Ovary (tissue), 9 donors: ENCODE measurements around the gene SFXN5. TPM values are rescaled to one million over a fixed set of nuclear protein-coding genes. Genes with fewer than 3 reads are reported as not detected.

Source experiments
- DNase-seq, 5 donors: peaks; one replicate each; pipeline ENCODE4 v3.0.0-alpha.2; 2019 to 2020
- H3K27ac ChIP-seq, 2 donors: fragments of 200-600 bp; one replicate each; pipeline versions ENCODE4 v1.5.1 to v1.8.0; 2019 to 2022
- H3K27me3 ChIP-seq: fragments of 200-600 bp; one replicate; pipeline ENCODE4 v1.8.0; 2022
- H3K36me3 ChIP-seq: fragments of 200-600 bp; sonication (generic); one replicate; pipeline ENCODE4 v1.5.1; 2019
- H3K4me1 ChIP-seq: one replicate; pipeline ENCODE4 v1.8.1; 2013; ENCODE audit warnings: mild to moderate bottlenecking, moderate library complexity; ENCODE audit not compliant: insufficient read depth
- H3K4me3 ChIP-seq: fragments of 200-600 bp; sonication (generic); one replicate; pipeline ENCODE4 v1.5.1; 2017
- H3K9me3 ChIP-seq, 2 donors: fragments of 200-600 bp in 1 of 2; sonication (generic) in 1 of 2; one replicate each; pipeline versions ENCODE4 v1.5.1 to v1.8.1; 2013 to 2019; ENCODE audit warnings: mild to moderate bottlenecking in 1 of 2, moderate library complexity in 1 of 2
- EP300 ChIP-seq: sonication (generic); formaldehyde crosslinking; IDR thresholded peaks from one replicate; pipeline ENCODE4 v1.6.1; 2017; ENCODE audit warnings: antibody characterized with exemption
- POLR2A ChIP-seq: fragments of 450-650 bp; IDR thresholded peaks from one replicate; pipeline ENCODE4 v1.6.1; 2017; ENCODE audit warnings: antibody characterized with exemption, mild to moderate bottlenecking, moderate library complexity
- WGBS, 3 donors: extraction: QIAGEN DNeasy Blood & Tissue Kit in 1 of 3; methylation state at CpG; one replicate each; pipeline versions ENCODE4 v1.1.5 to v1.1.7; 2013 to 2017; 5-methylcytosine and 5-hydroxymethylcytosine counted together
- intact Hi-C, 4 donors: fragments of 100-400 bp; cut with DNase I; formaldehyde crosslinking; loops; one replicate each; pipeline versions ENCODE4 v1.11.0 to v1.15.1; 2022 to 2023
- polyA plus RNA-seq, 2 donors: library from polyadenylated mRNA; stranded (reverse); fragments of 200-250 nt in 1 of 2; fragments of 350-450 nt in 1 of 2; fragmentation: Illumina TruSeq in 1 of 2; extraction: RNeasy Lipid Tissue Mini Kit (QIAGEN cat#74804) in 1 of 2; gene quantifications; one replicate each; pipeline ENCODE4 v1.2.3, GENCODE V29; 2013 to 2014
- total RNA-seq, 7 donors: library from RNA; depleted of rRNA in 2 of 7; stranded (reverse); fragments of >200 nt in 2 of 7; fragmentation: NEBNext Ultra II Directional in 3 of 7; extraction: Animal tissue kit (Norgen Biotek cat#: 25700) in 3 of 7; gene quantifications; one replicate each; pipeline versions ENCODE4 v1.1.0 to v1.2.4, GENCODE V29; 2016 to 2023
- TF ChIP-seq, protein P1 (sequence below), 3 donors: fragments of 450-650 bp in 2 of 3; fragments of 200-600 bp in 1 of 3; IDR thresholded peaks; one replicate each; pipeline versions ENCODE4 v1.5.1 to v1.8.0; 2016 to 2022; ENCODE audit warnings: antibody characterized with exemption in 3 of 3, mild to moderate bottlenecking in 1 of 3
- donor health status: DM: no; HTN: no; CAD: no; lungs with moderate emphysema.
- donor health status: DM: no; HTN: no; CAD: no.
- donor health status: Bipolar disorder and iron deficiency.
- donor health status: DM: yes; HTN: yes; CAD: no.
- donor health status: DM: no; HTN: no; CAD: no.
- donor health status: DM: yes; HTN: yes; CAD: no.

Gene SFXN5
- total and polyA plus RNA-seq, 9 donors, result 4.3 to 19.3 (median 11.6) TPM

DNA sequence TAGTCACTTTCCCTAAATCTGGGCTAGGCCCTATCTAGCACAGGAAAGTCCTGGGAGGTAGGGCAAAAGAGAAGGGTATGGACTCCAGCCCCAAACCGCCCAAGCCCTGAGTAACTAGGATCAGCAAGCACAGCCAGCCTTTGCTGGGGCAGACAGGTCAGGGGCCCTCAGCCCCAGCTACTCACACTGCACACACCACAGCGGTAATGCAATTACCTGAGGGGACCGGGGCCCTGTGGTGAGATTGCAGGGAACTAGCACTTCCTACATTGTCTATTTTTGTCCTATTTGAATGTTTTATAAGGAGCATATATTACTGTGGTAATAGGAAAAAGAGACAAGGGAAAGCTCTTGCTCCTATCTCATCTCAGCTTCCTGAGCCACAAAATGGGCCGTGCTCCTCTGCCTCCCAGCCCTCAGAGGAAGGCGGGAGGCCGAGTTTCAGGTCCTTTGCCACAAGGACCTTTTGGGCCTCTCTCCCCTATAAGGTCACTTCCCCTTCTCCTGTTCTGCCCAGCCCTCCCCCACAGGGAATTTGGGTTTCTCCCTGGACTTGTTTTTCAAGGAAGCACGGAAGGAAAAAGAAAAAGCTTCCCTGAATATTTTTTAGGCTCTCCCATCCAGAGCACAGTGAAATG is 20.8 kb upstream of the SFXN5 start:
- TF ChIP-seq, protein P1, sequence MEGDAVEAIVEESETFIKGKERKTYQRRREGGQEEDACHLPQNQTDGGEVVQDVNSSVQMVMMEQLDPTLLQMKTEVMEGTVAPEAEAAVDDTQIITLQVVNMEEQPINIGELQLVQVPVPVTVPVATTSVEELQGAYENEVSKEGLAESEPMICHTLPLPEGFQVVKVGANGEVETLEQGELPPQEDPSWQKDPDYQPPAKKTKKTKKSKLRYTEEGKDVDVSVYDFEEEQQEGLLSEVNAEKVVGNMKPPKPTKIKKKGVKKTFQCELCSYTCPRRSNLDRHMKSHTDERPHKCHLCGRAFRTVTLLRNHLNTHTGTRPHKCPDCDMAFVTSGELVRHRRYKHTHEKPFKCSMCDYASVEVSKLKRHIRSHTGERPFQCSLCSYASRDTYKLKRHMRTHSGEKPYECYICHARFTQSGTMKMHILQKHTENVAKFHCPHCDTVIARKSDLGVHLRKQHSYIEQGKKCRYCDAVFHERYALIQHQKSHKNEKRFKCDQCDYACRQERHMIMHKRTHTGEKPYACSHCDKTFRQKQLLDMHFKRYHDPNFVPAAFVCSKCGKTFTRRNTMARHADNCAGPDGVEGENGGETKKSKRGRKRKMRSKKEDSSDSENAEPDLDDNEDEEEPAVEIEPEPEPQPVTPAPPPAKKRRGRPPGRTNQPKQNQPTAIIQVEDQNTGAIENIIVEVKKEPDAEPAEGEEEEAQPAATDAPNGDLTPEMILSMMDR (IDR thresholded peaks at IDR 0.05), result no peak
- no peak for TF ChIP-seq EP300
- TF ChIP-seq POLR2A, result no peak
- DNase-seq, result no peak
- 61 to 64% (median 62%) methylated on average over 7 of the region's 7 CpGs for WGBS, 3 donors
- H3K4me3 ChIP-seq, result no peak overlapping the region
- no peaks in the 10 kb centered on the region for H3K36me3 ChIP-seq
- H3K4me1 ChIP-seq, result no peaks in the 10 kb centered on the region
- intact Hi-C loops, result loop anchor here in 1 of 4 donors (10.0 kb wide), 1 partner anchor 63 kb away; no protein-coding TSS in a partner anchor
- no peaks in the 10 kb centered on the region for H3K9me3 ChIP-seq
- no peak overlapping the region for H3K27ac ChIP-seq
- no peaks in the 10 kb centered on the region for H3K27me3 ChIP-seq

DNA sequence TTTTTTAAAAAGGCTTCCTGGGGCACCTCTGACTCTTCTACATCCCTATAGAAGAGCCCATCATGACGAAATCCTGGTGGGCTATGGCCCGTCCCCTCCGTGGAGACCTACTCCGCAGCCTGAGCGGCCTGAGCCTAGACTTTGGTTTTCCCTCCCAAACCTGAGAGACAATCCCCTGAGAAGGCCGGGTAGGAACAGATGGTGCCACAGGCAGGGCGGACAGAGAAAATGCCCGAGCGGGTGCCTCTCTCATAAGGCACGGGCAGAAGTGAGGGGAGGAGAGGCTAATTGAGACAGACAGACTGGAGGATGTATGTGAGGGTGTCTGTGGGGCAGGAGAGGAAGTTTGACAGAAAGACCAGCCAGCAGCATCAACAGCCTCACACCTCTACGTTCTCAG is 20.2 kb upstream of the SFXN5 start:
- H3K4me1 ChIP-seq, result no peaks in the 10 kb centered on the region
- WGBS, 3 donors, result 88 to 94% (median 94%) methylated on average over 11 of the region's 11 CpGs
- TF ChIP-seq POLR2A (no peak), EP300 (no peak)
- TF ChIP-seq, protein P1 (IDR thresholded peaks at IDR 0.05), result no peak
- H3K27ac ChIP-seq, result no peak overlapping the region
- DNase-seq, result no peak
- H3K36me3 ChIP-seq, result no peaks in the 10 kb centered on the region
- intact Hi-C loops, result loop anchor here in 1 of 4 donors (10.0 kb wide), 1 partner anchor 63 kb away; no protein-coding TSS in a partner anchor
- H3K4me3 ChIP-seq, result no peak overlapping the region
- H3K9me3 ChIP-seq, result no peaks in the 10 kb centered on the region
- no peaks in the 10 kb centered on the region for H3K27me3 ChIP-seq

DNA sequence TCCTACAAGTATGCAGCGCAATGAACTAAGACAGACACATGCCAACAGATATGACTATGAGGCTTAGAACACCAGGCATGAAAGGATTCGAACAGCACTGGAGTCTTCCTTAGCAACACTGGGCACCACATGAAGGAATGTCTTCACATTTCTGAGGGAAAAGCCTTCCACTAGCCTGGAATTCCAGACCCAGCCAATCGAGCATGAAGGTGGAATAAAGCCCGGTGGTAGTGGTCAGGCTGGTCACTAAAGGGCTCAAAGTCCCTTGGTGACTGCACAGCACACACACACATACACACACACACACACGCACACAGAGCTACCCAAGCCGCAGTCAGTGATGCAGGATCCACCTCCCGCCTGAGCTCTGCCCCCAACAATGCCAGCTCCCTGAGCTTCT is 19.7 kb upstream of the SFXN5 start:
- H3K4me1 ChIP-seq, result no peaks in the 10 kb centered on the region
- H3K36me3 ChIP-seq, result no peaks in the 10 kb centered on the region
- no peaks in the 10 kb centered on the region for H3K27me3 ChIP-seq
- intact Hi-C loops, result loop anchor here in 1 of 4 donors (10.0 kb wide), 1 partner anchor 64 kb away; no protein-coding TSS in a partner anchor
- 82 to 87% (median 86%) methylated on average over 7 of the region's 7 CpGs for WGBS, 3 donors
- no peaks in the 10 kb centered on the region for H3K9me3 ChIP-seq
- no peak overlapping the region for H3K27ac ChIP-seq
- no peak overlapping the region for H3K4me3 ChIP-seq
- TF ChIP-seq, protein P1 (IDR thresholded peaks at IDR 0.05), result no peak
- TF ChIP-seq POLR2A, result no peak
- no peak for TF ChIP-seq EP300
- DNase-seq, result no peak

DNA sequence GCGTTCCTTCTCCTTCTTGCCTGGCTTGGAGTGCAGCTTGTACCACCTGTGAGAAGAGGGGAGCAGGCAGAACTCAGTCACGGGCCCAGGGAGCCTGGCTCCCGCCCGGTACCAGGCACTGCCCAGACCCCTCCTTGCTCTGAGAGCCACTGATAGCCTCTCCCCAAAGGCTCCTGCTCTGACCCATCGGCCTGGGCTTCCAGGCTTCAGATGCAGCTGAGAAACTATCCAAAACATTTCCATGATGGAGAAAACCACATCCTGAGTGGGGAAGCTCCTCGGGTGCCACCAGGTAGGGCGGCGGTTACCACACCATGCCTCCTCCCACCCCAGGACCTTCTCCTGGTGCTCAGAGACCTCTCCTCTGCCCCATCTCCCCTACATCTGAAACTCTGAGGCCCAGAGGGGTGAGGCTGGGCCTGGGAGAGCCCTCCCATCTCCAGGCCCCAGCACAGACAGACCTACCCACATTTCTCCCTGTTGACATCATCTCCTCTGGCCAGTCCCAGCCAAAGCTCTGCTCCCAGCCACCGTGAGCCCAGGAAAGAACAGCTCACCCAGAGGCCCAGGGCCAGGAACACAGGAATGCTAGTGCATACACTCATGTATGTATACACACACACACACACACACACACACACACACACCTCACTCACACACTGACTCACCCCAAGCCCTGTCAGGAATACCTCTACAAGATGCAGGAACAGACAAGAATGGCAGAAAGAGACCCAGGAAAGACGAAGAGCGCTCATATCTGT is 17.9 kb upstream of the SFXN5 start:
- intact Hi-C loops, result loop anchor here in 3 of 4 donors (5.0 to 10.0 kb wide), 4 partner anchors 65 to 195 kb away; no protein-coding TSS in a partner anchor
- Histone ChIP-seq H3K4me1 (no peaks in the 10 kb centered on the region), H3K4me3 (no peak overlapping the region), H3K27ac (no peak overlapping the region), H3K27me3 (no peaks in the 10 kb centered on the region), H3K36me3 (no peaks in the 10 kb centered on the region), H3K9me3 (no peaks in the 10 kb centered on the region)
- WGBS, 3 donors, result 76 to 77% (median 76%) methylated on average over 11 of the region's 11 CpGs
- no peak for TF ChIP-seq EP300
- TF ChIP-seq POLR2A, result no peak
- TF ChIP-seq, protein P1 (IDR thresholded peaks at IDR 0.05), result no peak
- DNase-seq, result peak in 2 of 5 donors; percentile 39 to 48
